ENCODE results near the gene HRH1. TPM values are rescaled to one million over a fixed set of nuclear protein-coding genes. Genes with fewer than 3 reads are reported as not detected.
A peak's percentile ranks its signal among the peaks of the same experiment; 100 is the strongest.

HRH1 gene
- total and polyA plus RNA-seq, 10 of the 15 experiments (the other 5 are each of a cell fraction or from before 2014, with no cell fraction given), result not detected

DNA sequence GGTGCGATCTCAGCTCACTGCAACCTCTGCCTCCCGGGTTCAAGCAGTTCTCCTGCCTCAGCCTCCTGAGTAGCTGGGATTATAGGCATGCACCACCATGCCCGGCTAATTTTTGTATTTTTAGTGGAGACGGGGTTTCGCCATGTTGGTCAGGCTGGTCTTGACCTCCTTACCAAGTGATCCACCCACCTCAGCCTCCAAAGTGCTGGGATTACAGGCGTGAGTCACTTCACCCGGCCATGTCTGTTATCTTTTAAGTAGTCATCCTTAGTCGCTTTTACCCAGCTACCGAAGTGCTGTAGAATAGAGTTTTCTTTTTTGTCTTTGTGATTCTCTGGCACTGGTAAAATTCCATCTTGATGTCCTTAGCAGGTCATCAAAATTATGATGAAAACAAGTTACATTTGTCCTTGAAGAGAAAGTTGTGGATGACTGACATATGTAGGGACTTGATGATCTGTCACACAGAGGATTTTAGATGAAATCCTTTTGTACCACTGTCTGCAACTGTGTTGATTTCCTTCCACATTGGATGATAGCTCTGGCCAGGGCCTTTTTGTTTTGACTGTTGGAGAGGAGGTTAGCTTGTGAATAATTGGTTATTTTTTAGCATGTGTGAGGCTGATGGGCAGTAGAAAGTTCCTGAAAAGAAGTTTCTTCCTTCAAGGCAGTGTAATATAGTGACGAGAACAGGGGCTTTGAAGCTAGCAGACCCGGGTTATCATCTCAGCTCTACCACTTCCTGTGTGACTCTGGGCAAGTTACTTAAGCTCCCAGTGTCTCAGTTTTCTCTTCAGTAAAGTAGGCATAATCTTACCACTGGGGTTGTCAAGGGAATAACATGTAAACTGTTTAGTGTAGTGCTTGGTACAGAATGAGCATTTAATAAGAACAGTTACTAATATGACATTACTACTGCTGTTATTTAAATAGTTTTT, 136.7 kb downstream of the HRH1 start:
- Histone ChIP-seq H3K4me2 (ENCODE audit: control insufficient read depth, insufficient read depth) (peak overlapping the region; percentile 36), H3K4me3 (no peak overlapping the region), H3K27ac (ENCODE audit: control insufficient read depth, insufficient read depth) (peak overlapping the region; percentile 35), H3K9ac (ENCODE audit: control insufficient read depth, insufficient read depth, low read length) (no peak overlapping the region), H3K36me3 (ENCODE audit: control insufficient read depth in 2 of 2, insufficient read depth in 2 of 2, low read length in 1 of 2) (peaks cover 0 to 2% of the 10 kb centered on the region in 2 experiments; a peak in 1 of 4 replicates), H3K9me3 (replicated peaks; ENCODE audit: control insufficient read depth, insufficient read depth, low read length) (no peaks in the 10 kb centered on the region), H3K79me2 (ENCODE audit: control insufficient read depth, insufficient read depth, low read length) (peaks cover 2% of the 10 kb centered on the region), H2AFZ (ENCODE audit: control insufficient read depth, low read depth, low read length) (no peak overlapping the region), H3K27me3 (replicated peaks in 1 of 2; ENCODE audit: control insufficient read depth in 2 of 2, insufficient read depth in 2 of 2, low read length in 1 of 2) (no peaks in the 10 kb centered on the region), H4K20me1 (ENCODE audit: control insufficient read depth, insufficient read depth) (no peaks in the 10 kb centered on the region), H3K4me1 (ENCODE audit: control insufficient read depth, insufficient read depth, low read length) (peaks cover 36% of the 10 kb centered on the region)
- peak; percentile 34; the same call in 1 of the 2 replicates for TF ChIP-seq PKNOX1 (IDR thresholded peaks at IDR 0.05)
- TF ChIP-seq RELA (IDR thresholded peaks at IDR 0.05; ENCODE audit: borderline replicate concordance, partially characterized antibody), result no peak
- TF ChIP-seq SMAD1 (IDR thresholded peaks at IDR 0.05; ENCODE audit: low read depth, partially characterized antibody), result no peak
- TF ChIP-seq RUNX3 (IDR thresholded peaks at IDR 0.05; ENCODE audit: low read length), result peak; percentile 52
- no peak for TF ChIP-seq STAT1 (conservative IDR thresholded peaks at IDR 0.05)
- TF ChIP-seq ZNF217 (IDR thresholded peaks at IDR 0.05), result peak; percentile 41; the same call in 1 of the 2 replicates
- no peak for TF ChIP-seq EP300 (IDR thresholded peaks at IDR 0.05; ENCODE audit: borderline replicate concordance in 1 of 2, control insufficient read depth in 1 of 2, low read depth in 2 of 2, low read length in 2 of 2)
- TF ChIP-seq, protein P1, sequence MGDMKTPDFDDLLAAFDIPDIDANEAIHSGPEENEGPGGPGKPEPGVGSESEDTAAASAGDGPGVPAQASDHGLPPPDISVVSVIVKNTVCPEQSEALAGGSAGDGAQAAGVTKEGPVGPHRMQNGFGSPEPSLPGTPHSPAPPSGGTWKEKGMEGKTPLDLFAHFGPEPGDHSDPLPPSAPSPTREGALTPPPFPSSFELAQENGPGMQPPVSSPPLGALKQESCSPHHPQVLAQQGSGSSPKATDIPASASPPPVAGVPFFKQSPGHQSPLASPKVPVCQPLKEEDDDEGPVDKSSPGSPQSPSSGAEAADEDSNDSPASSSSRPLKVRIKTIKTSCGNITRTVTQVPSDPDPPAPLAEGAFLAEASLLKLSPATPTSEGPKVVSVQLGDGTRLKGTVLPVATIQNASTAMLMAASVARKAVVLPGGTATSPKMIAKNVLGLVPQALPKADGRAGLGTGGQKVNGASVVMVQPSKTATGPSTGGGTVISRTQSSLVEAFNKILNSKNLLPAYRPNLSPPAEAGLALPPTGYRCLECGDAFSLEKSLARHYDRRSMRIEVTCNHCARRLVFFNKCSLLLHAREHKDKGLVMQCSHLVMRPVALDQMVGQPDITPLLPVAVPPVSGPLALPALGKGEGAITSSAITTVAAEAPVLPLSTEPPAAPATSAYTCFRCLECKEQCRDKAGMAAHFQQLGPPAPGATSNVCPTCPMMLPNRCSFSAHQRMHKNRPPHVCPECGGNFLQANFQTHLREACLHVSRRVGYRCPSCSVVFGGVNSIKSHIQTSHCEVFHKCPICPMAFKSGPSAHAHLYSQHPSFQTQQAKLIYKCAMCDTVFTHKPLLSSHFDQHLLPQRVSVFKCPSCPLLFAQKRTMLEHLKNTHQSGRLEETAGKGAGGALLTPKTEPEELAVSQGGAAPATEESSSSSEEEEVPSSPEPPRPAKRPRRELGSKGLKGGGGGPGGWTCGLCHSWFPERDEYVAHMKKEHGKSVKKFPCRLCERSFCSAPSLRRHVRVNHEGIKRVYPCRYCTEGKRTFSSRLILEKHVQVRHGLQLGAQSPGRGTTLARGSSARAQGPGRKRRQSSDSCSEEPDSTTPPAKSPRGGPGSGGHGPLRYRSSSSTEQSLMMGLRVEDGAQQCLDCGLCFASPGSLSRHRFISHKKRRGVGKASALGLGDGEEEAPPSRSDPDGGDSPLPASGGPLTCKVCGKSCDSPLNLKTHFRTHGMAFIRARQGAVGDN (IDR thresholded peaks at IDR 0.05), result no peak
- TF ChIP-seq GABPA (IDR thresholded peaks at IDR 0.05; ENCODE audit: low read depth), result 0 out of 2 replicates have a peak, but pooled peaks have one; percentile 13
- FAIRE-seq (no peak), DNase-seq (ENCODE audit: low read depth, low spot score) (no peak), ATAC-seq (peak; percentile 54)
- SMC1A ChIA-PET (ENCODE audit: uncharacterized antibody, unreplicated experiment), result interaction anchor here (0.7 to 7.2 kb wide), 7 partner anchors 10 to 74 kb away, joined by 3 to 73 read pairs (median 10); partner anchors contain the start of gene ATG7
- intact Hi-C loops (cut with micrococcal nuclease; ENCODE audit: unreplicated experiment) (no loop called here), in situ Hi-C loops (cut with MboI) (no loop called here)
- no TSS peak for BruUV-seq (replicated peaks)
- POLR2A ChIA-PET, result interaction anchor here (0.6 to 1.8 kb wide), 5 partner anchors 18 to 335 kb away, joined by 3 to 11 read pairs (median 3); partner anchors contain the start of gene ATG7
- CTCF ChIA-PET, result interaction anchor here (0.7 to 5.1 kb wide), 9 partner anchors 9 to 360 kb away, joined by 3 to 31 read pairs (median 4); partner anchors contain the start of gene ATG7
- WGBS (ENCODE audit: insufficient coverage, insufficient replicate concordance, low lambda C conversion rate, missing lambda C conversion rate), result 78% methylated on average over 11 of the region's 11 CpGs
- RAD21 ChIA-PET (ENCODE audit: unreplicated experiment), result interaction anchor here (1.4 to 2.5 kb wide), 2 partner anchors 9 to 18 kb away, joined by 7 to 14 read pairs; partner anchors contain the start of gene ATG7
